Hypothalamus (tissue), 51 donors: ENCODE data around the gene ACOT13.
"Not testable (repeated sequence)": the region's sequence is repeated elsewhere in the genome, so short reads cannot be mapped to it uniquely, and the experiment has no call there.

Experiments
- DNase-seq, 51 donors: peaks; one replicate each; lab custom pipeline; 2025; lab: John Stamatoyannopoulos, UW

Gene ACOT13

GRCh38 chr6:24720604-24721460 is 54.0 kb downstream of the ACOT13 start:
- peak; percentile 93 to 100 (median 99) for DNase-seq

GRCh38 chr6:24721461-24722215 is 54.8 kb downstream of the ACOT13 start:
- DNase-seq, result peak in 28 of 51 donors; percentile 83 to 95 (median 90)

GRCh38 chr6:24723270-24723669 is 56.4 kb downstream of the ACOT13 start:
- DNase-seq, result no peak

GRCh38 chr6:24730653-24731052 is 63.8 kb downstream of the ACOT13 start:
- DNase-seq, result not testable (repeated sequence)

GRCh38 chr6:24731456-24732134 is 64.7 kb downstream of the ACOT13 start:
- not testable (repeated sequence) for DNase-seq

GRCh38 chr6:24734166-24734565 is 67.3 kb downstream of the ACOT13 start:
- no peak for DNase-seq

GRCh38 chr6:24734710-24735109 is 67.8 kb downstream of the ACOT13 start:
- not testable (repeated sequence) for DNase-seq

- no peak for DNase-seq
Measured at GRCh38 chr6:24738741-24739140, 71.9 kb downstream of the ACOT13 start.

- no peak for DNase-seq
Measured at GRCh38 chr6:24740861-24741260, 74.0 kb downstream of the ACOT13 start.

GRCh38 chr6:24742216-24742738 is 75.4 kb downstream of the ACOT13 start:
- peak in 1 of 51 donors; percentile 11 for DNase-seq

GRCh38 chr6:24743265-24743943 is 76.5 kb downstream of the ACOT13 start:
- peak in 1 of 51 donors; percentile 4 for DNase-seq

GRCh38 chr6:24743944-24744335 is 77.1 kb downstream of the ACOT13 start:
- DNase-seq, result no peak

- peak in 6 of 51 donors; percentile 4 to 15 (median 8) for DNase-seq
Measured at GRCh38 chr6:24744911-24745310, 78.0 kb downstream of the ACOT13 start.

- DNase-seq, result no peak
Measured at GRCh38 chr6:24749297-24749696, 82.4 kb downstream of the ACOT13 start.

GRCh38 chr6:24750878-24751277 is 84.0 kb downstream of the ACOT13 start:
- DNase-seq, result not testable (repeated sequence)

- DNase-seq, result no peak
Measured at GRCh38 chr6:24752503-24752902, 85.6 kb downstream of the ACOT13 start.

GRCh38 chr6:24752917-24753492 is 86.1 kb downstream of the ACOT13 start:
- DNase-seq, result no peak

- no peak for DNase-seq
Measured at GRCh38 chr6:24753545-24753944, 86.7 kb downstream of the ACOT13 start.

GRCh38 chr6:24754378-24754777 is 87.5 kb downstream of the ACOT13 start:
- DNase-seq, result not testable (repeated sequence)
